ENCODE results near the gene NUFIP2.
"Not testable (repeated sequence)": the region's sequence is repeated elsewhere in the genome, so short reads cannot be mapped to it uniquely, and the experiment has no call there.

DNA sequence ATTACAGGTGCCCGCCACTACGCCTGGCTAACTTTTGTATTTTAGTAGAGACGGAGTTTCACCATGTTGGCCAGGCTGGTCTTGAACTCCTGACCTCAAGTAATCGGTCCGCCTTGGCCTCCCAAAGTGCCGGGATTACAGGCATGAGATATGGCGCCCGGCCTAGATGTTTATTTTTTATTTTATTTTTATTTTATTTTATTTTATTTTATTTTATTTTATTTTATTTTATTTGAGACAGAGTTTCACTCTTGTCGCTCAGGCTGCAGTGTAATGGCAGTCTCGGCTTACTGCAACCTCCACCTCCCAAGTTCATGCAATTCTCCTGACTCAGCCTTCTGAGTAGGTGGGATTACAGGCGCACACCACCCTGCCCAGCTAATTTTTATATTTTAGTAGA, 72.6 kb downstream of the NUFIP2 start:
- TF ChIP-seq, protein P1, sequence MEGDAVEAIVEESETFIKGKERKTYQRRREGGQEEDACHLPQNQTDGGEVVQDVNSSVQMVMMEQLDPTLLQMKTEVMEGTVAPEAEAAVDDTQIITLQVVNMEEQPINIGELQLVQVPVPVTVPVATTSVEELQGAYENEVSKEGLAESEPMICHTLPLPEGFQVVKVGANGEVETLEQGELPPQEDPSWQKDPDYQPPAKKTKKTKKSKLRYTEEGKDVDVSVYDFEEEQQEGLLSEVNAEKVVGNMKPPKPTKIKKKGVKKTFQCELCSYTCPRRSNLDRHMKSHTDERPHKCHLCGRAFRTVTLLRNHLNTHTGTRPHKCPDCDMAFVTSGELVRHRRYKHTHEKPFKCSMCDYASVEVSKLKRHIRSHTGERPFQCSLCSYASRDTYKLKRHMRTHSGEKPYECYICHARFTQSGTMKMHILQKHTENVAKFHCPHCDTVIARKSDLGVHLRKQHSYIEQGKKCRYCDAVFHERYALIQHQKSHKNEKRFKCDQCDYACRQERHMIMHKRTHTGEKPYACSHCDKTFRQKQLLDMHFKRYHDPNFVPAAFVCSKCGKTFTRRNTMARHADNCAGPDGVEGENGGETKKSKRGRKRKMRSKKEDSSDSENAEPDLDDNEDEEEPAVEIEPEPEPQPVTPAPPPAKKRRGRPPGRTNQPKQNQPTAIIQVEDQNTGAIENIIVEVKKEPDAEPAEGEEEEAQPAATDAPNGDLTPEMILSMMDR (IDR thresholded peaks at IDR 0.05), result not testable (repeated sequence)
- not testable (repeated sequence) for TF ChIP-seq EP300 (IDR thresholded peaks at IDR 0.05)
